Suppressor macrophage (primary cell): ENCODE data around the gene OPCML.

Source experiments
- DNase-seq, 4 experiments: peaks; one replicate each; pipeline ENCODE4 v3.0.0-alpha.2; 2020 to 2022
- total RNA-seq, 17 experiments: gene quantifications; one replicate each; lab custom pipeline; 2026; ENCODE audit warnings: mixed read lengths in 6 of 17, inconsistent platforms in 3 of 17; lab: John Stamatoyannopoulos, UW

Gene OPCML
- total RNA-seq, result 0 to 2.5 (median 0) reads per million in 17 experiments

- DNase-seq, result no peak
Observed at GRCh38 chr11:133531971-133532651, at the start of gene OPCML. Gene OPCML, minus strand, starts transcription at chr11:133532501.

DNA sequence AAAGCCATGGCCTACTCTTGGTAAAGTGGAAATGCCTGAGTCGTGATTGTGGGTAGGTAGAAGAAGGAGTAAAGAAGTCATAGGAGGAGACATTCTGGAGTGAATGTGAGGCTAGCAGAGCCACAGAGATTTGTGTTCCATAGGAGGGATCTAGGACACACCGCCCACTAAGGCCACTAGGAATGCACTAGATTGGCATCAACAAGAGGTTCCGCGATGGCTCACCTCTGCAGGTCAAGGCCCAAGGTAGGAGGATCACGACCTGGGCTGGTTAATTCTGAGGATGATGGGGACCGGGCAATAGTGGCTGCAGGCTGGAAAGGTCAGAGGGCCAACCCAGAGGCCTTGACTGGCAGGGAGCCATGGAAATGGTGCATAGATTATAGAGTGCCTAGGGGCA is 48.8 kb upstream of the OPCML start:
- no peak for DNase-seq

GRCh38 chr11:133579165-133580031 is 47.1 kb upstream of the OPCML start:
- no peak for DNase-seq

- no peak for DNase-seq
Observed at GRCh38 chr11:133577403-133577802, 45.1 kb upstream of the OPCML start.

GRCh38 chr11:133576351-133576750 is 44.0 kb upstream of the OPCML start:
- DNase-seq, result peak in 1 of 4 experiments; percentile 7

DNA sequence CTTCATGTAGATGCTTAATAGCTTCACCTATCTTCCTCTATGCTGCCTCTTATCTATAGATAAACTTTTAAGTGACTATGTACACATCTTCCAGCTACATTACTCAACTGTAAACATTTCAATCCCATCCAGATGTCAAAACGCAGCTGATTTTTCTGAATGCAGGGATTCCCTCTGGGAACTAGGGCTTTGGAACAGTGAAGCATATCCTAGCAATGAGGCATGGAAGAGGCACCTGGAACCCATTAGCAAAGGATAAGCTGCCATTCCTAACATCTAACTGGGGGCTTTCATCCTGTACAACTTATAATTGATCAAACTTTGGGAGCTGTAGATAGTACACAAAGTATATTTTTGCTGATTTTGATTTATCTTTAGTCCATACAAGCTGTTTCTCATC is 40.8 kb upstream of the OPCML start:
- DNase-seq, result no peak

DNA sequence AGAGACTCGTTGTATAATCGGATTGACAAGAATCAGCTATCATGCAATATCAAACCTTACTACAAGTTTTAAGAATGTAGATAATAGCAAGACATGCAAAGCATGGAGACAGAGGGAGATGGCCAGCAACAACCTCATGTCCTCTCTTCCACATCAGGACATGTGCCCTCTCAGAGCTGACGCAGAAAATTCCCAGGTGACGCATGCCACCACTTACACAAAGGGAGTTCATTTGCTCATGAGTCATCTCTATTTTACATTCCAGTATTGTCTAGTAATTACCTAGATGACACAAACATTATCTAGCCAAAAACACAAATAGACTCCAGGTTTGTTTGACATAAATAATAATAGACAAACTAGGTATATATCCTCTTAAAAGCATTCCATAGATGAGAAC is 38.1 kb upstream of the OPCML start:
- DNase-seq, result no peak

- DNase-seq, result no peak
Observed at GRCh38 chr11:133563505-133564025, 31.3 kb upstream of the OPCML start.

- DNase-seq, result no peak
Observed at GRCh38 chr11:133560472-133560855, 28.2 kb upstream of the OPCML start.

DNA sequence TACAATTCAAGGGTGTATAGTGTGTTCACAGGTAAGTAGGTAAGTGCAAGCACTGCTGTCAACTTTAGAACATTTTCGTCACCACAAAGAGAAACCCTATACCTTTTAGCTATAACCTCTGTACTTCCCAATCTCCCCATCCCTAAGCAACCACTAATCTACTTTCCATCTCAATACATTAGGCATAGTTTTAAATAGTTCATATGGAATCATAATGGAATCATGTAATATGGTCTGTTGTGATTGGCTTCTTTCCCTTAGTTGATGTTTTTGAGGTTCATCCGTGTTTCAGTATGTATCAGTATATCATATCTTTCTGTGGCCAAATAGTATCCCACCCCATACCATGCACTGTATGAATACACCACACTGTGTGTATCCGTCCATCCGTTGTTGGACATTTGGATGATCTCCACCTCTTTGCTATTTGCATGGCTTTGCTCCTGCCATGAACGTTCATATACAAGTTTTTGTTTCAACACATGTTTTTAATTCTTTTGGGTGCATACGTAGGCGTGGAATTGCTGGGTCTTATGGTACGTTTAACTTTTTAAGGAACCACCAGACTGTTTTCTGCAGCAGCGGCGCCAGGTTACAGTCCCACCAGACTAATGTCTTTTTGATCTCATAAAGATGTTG is 27.7 kb upstream of the OPCML start:
- no peak for DNase-seq

- DNase-seq, result no peak
Observed at GRCh38 chr11:133559382-133559781, 27.1 kb upstream of the OPCML start.

DNA sequence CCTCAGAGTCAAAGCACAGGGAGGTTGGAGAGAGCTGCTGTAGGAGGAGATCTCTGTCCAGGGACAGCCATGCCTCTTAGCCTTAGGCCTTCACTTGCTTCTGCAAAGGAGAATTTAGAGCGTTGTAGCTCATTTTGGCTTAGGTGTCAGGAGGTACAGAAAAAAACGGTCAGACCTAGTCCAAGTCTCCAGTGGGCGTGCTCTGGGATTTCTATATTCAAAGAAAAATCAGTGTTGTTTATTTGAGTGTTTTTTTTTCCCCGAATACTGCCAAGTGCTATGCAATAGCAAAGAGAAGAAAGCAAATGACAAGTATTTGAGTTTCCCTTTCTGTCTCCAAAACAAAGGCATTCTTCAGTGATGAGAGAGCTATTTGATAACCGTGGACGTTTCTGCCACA is 22.7 kb upstream of the OPCML start:
- DNase-seq, result no peak

DNA sequence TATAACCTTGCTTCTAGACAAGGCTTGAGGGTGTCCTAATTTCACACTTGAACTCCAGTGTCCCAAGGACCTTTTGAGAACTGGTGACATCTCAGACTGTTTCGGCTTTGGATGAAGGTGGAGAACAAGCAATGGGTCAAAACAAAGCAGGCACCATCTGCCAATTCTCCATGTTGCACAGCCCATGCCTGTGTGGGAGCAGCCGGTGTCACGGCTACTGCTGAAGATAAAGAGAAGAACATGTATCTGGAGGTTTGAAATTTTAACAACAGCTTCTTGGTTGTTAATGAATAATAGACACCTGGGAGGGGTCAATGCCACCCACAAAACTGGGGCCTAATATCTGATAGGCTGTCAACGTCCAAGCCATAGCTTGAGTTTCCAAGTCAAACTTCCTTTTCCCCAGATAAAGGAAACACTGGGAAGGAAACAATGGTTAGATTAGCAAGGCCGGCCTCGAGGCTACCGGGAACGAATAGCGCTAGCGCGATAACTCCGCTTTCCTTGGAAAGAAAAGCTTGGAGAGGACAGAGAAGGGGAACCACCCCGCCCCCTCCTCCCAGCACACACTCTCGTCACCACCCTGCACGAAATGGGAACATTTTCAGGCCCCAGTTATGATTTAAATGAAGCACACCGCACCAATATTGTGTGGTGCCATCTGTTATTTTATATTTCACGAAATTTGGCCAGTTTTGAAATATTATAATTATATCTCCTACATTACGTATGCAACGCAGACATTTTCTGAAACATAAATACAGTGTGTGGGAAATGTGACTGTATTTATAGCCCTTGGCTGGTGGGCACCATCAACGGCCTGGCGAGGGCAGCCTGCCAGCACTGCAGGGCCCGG is 21.8 kb upstream of the OPCML start:
- no peak for DNase-seq

DNA sequence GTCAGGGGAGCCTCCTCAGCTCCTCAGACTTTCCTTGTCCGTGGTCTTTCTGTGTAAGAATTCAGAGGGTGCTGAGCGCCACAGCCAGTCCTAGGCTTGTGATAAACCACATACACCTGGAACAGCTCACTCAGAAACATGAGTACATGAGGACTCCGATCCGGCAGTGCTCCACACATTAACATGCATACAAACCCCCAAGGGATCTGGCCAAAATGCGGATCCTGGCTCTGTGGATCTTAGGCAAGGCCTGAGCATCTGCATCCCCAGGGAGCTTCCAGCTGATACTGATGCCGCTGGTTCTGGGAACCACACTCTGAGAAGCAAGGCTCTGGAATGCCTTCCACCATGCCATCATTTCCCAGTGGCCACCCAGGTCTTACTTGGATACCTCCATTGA is 20.6 kb upstream of the OPCML start:
- no peak for DNase-seq

GRCh38 chr11:133551064-133551463 is 18.8 kb upstream of the OPCML start:
- DNase-seq, result no peak

DNA sequence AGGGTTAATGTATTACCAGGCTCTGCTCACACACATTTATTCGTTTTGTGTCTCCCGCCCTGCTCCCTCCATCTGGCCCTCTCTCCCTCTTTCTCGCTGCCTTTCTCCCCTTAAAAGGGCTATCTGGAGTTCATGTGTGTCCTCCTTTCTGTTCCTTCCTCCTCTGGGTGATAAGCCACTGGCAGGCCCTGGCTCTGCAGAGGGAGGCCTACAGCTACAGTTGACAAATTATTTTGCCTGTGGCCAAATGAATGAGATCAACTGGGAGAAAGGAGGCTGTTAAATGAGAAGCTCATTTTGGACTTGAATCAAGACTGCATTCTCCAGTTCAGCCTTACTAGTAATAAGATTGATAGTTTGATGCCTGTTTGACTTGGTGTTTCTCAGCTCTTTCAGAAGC is 17.5 kb upstream of the OPCML start:
- no peak for DNase-seq

- DNase-seq, result no peak
Observed at GRCh38 chr11:133548641-133549040, 16.3 kb upstream of the OPCML start.

DNA sequence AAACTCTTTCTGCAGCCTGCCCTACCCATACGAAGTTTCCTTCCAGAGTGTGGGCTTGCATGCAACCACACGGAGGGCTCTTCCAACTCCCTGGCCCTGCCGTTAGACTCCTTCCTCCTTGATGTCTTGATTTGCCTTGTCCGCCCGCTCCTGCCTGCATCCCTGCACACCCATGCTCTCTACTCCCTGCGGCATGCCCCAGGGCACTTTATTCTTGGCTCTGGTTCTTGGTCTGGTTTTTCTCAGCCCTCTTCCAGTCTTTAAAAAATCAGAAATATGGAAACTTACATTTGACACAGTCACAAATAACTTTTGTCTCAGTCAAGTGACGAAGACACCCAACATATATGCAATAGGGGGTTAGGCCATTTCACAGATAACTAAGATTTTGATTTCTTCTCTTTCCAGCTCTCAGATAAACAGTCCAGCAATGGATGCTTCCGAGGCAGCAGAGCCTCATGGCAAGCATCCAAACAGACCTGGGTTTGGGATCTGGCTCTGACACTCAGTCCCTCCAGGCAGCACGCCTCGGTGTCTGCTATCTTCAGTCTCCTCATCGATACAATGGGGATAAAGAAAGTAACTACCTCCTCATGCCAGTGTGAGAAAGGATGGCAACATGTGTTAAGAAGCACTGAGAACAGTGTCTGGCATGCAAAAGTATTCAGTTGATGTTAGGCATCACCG is 15.7 kb upstream of the OPCML start:
- DNase-seq, result no peak

DNA sequence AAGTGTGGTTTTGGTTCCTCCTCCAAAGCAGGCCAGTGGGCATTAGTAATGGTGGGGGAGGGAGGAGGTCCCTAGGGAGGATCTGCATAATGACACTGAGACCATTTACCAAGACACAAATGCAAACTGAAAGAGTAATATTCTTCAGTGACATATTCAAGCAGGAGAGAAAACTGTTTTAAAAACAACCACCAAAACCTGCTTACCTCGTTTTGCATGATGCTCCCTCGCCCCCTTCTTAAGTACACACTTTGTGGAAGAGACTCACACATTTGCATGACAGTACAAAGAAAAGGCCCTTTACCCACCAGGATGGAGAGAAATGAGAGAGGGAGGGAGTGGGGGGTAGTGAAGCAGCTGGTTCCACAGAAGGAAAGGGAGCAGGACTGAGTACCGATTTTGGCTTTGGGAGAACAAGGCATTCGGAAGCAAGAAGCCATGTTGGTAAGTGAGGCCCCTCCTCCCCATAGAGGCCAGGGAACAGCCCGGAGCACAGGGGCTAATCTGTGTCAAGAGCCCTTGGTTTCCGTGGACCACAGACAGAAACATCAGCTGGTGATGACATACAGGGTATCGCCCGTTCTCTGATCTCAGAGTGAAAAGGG is 13.0 kb upstream of the OPCML start:
- DNase-seq, result no peak

DNA sequence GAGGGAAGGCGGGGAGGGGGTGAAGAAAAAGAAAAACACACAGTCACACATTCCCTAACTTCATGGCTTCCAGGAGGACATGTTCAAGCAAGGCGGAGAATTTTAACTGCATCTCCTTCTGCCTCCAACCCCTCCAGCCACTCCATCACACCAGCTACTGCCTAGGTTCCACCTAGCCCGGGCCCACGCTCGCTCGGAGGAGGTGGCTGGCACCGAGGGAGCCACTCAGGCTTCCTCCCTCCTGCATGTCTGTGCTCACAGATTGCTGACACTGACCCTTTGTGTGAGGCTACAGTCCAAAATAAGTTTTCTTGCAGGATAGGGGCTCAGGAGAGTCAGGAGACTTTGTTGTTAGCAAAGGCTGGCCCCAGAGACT is 9.4 kb upstream of the OPCML start:
- DNase-seq, result no peak

GRCh38 chr11:133541021-133541719 is 8.9 kb upstream of the OPCML start:
- DNase-seq, result no peak
